ENCODE results near the gene TEAD1. TPM values are rescaled to one million over a fixed set of nuclear protein-coding genes. Genes with fewer than 3 reads are reported as not detected.

The TEAD1 gene
- total and polyA plus RNA-seq, 7 donors: 3.2 to 200 (median 155) TPM

GRCh38 chr11:12657336-12657735 is 16.9 kb upstream of the TEAD1 start:
- Histone ChIP-seq H3K27me3 (no peaks in the 10 kb centered on the region), H3K4me1 (no peaks in the 10 kb centered on the region), H3K27ac (no peak overlapping the region), H3K36me3 (no peaks in the 10 kb centered on the region), H3K9me3 (peaks cover 0 to 10% (median 3%) of the 10 kb centered on the region in 4 donors), H3K4me3 (no peak overlapping the region)
- intact Hi-C loops (cut with DNase I): no loop called here
- no peak for DNase-seq
- no peak for TF ChIP-seq POLR2A (IDR thresholded peaks at IDR 0.05)
- no peak for TF ChIP-seq POLR2AphosphoS5 (IDR thresholded peaks at IDR 0.05)
- no peak for TF ChIP-seq EP300 (IDR thresholded peaks at IDR 0.05)
- TF ChIP-seq CTCF (IDR thresholded peaks at IDR 0.05): no peak
- WGBS, 2 donors: 97 to 98% methylated on average over 3 of the region's 3 CpGs

GRCh38 chr11:12657981-12658380 is 16.2 kb upstream of the TEAD1 start:
- H3K27ac ChIP-seq: no peak overlapping the region
- WGBS, 2 donors: 93 to 98% methylated on average over 2 of the region's 2 CpGs
- no peaks in the 10 kb centered on the region for H3K27me3 ChIP-seq
- TF ChIP-seq POLR2AphosphoS5 (IDR thresholded peaks at IDR 0.05): no peak
- no peak for TF ChIP-seq POLR2A (IDR thresholded peaks at IDR 0.05)
- no peak for TF ChIP-seq EP300 (IDR thresholded peaks at IDR 0.05)
- no peak for TF ChIP-seq CTCF (IDR thresholded peaks at IDR 0.05)
- no peak for DNase-seq
- H3K4me1 ChIP-seq: no peaks in the 10 kb centered on the region
- no peaks in the 10 kb centered on the region for H3K36me3 ChIP-seq
- intact Hi-C loops (cut with DNase I): no loop called here
- no peak overlapping the region for H3K4me3 ChIP-seq
- H3K9me3 ChIP-seq: peaks cover 0 to 10% (median 3%) of the 10 kb centered on the region in 4 donors

- no peaks in the 10 kb centered on the region for H3K4me1 ChIP-seq
- intact Hi-C loops (cut with DNase I): no loop called here
- 85 to 93% methylated on average over 8 of the region's 8 CpGs for WGBS, 2 donors
Measured at GRCh38 chr11:12662101-12662689, 12.0 kb upstream of the TEAD1 start.

GRCh38 chr11:12664385-12664784 is 9.8 kb upstream of the TEAD1 start:
- Histone ChIP-seq H3K36me3 (no peaks in the 10 kb centered on the region), H3K27ac (no peak overlapping the region), H3K9me3 (no peaks in the 10 kb centered on the region), H3K4me1 (peaks cover 0 to 4% (median 0%) of the 10 kb centered on the region in 4 donors), H3K4me3 (no peak overlapping the region), H3K27me3 (no peaks in the 10 kb centered on the region)
- DNase-seq: no peak
- intact Hi-C loops (cut with DNase I): no loop called here
- TF ChIP-seq POLR2AphosphoS5 (IDR thresholded peaks at IDR 0.05) (no peak), CTCF (IDR thresholded peaks at IDR 0.05) (no peak), EP300 (IDR thresholded peaks at IDR 0.05) (no peak), POLR2A (IDR thresholded peaks at IDR 0.05) (no peak)
- 75 to 91% methylated on average over 1 of the region's 1 CpG for WGBS, 2 donors

More at GRCh38 chr11:12662101-12662689, 12.0 kb upstream of the TEAD1 start:
- TF ChIP-seq CTCF (IDR thresholded peaks at IDR 0.05) (no peak), POLR2AphosphoS5 (IDR thresholded peaks at IDR 0.05) (no peak), EP300 (IDR thresholded peaks at IDR 0.05) (no peak), POLR2A (IDR thresholded peaks at IDR 0.05) (no peak)
- no peak for DNase-seq
- Histone ChIP-seq H3K4me3 (no peak overlapping the region), H3K27me3 (no peaks in the 10 kb centered on the region), H3K27ac (no peak overlapping the region), H3K9me3 (no peaks in the 10 kb centered on the region), H3K36me3 (no peaks in the 10 kb centered on the region)

- DNase-seq: no peak
- peaks cover 0 to 17% (median 2%) of the 10 kb centered on the region in 4 donors for H3K4me1 ChIP-seq
- no peak overlapping the region for H3K27ac ChIP-seq
- no peak for TF ChIP-seq POLR2AphosphoS5 (IDR thresholded peaks at IDR 0.05)
- intact Hi-C loops (cut with DNase I): no loop called here
- no peaks in the 10 kb centered on the region for H3K27me3 ChIP-seq
- H3K36me3 ChIP-seq: no peaks in the 10 kb centered on the region
- 87 to 97% methylated on average over 3 of the region's 3 CpGs for WGBS, 2 donors
- H3K4me3 ChIP-seq: no peak overlapping the region
- no peaks in the 10 kb centered on the region for H3K9me3 ChIP-seq
Measured at GRCh38 chr11:12666915-12667314, 7.3 kb upstream of the TEAD1 start.
